NCI-H2107 (cell line): ENCODE data around the gene SERF1B.
"Not testable (repeated sequence)": the region's sequence is repeated elsewhere in the genome, so short reads cannot be mapped to it uniquely, and the experiment has no call there.

Experiments
- DNase-seq: peaks from one replicate; lab custom pipeline; 2025; lab: John Stamatoyannopoulos, UW

The SERF1B gene

DNA sequence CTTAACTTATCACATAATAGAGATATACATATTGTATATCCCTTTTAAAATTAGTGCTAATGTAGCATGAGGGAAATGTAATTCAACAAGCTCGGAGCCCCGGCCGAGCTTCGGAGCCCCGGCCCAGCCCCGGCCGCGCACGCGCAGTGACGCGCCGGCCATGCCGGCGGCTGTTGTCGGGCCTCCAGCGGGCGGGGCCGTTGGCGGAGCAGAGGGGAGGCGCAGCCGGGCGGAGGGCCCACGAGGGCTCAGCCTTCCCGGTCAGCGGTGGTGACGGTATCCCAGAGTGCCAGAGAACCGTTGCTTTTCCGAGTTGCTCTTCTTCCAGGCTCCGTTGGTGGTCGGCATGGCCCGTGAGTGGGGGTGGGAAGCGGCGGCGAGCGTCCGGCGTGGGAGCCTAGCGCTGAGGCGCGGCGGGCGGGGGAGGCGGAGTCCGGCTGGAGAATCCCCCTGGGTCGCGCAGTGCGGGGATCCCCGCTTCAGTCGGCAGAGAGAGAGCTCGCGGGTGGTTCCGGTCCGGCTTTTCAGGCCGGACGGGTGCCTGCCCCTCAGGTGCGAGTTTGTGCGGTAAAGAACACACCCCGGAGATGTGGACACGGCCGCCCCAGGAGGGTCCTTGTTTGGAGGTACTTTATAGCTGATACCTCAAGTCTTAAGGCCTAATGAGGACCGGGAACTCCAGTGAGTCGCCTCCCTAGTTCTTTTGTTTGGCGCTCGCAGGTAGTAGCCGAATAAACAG is at the start of gene SERF1B:
SERF1B (plus strand) TSS at position 146 of the 739 bp plus-strand sequence; CDS start at position 347, 201 bp downstream.
- not testable (repeated sequence) for DNase-seq

- not testable (repeated sequence) for DNase-seq
Measured at GRCh38 chr5:69991713-69992112, 33.3 kb upstream of the SERF1B start.

DNA sequence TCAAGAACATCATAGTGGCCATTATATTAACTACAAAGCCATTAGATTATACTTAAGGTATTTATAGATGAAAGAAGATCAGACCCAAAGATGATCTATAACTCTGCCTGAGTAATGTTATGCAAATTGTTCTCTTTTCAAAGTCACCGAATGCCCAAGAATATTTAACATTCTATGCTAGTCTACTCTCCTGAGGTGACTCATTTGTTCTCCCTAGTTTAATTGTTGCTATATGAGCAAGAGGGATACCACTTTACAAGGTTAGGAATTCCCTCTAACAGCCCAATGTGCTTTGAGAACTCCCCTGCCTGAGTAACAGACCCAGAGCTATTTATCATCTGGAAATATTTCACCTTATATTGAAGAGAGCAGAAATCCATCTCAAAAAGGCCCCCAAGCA is 29.5 kb upstream of the SERF1B start:
- DNase-seq: not testable (repeated sequence)

DNA sequence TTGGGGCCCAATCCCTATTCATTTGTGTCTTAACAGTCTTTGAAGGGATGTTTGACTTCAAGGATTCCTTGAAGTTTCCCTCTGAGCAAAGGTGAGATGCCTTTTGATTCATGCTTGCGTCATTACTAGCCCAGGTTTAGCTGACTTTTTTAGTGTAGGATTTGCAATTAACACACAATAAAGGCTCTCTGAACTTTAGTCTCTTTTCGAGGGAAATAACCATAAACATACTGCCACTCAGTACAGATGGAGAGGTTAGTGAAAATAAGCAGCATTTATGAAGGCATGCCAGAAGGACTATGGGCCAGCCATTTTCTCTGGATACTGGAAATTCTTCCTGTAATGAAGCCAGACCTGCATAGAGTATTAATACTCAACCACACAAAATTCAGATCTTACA is 4.4 kb upstream of the SERF1B start:
- DNase-seq: not testable (repeated sequence)

DNA sequence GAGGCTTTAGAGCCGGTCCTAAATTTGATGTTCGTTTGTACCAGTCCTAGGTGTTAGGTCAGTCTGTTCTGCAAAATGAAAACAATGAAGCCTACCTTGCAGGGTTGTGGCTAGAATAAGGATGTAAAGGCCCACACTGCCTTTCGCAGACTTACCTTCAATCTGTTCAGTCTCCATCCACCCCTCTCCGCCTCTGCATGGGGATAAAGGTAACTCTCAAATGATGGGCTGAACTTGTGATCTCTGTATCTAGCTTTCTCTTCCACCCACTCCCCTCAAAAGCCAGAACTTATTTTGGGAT is 744 bp downstream of the SERF1B start:
- not testable (repeated sequence) for DNase-seq

DNA sequence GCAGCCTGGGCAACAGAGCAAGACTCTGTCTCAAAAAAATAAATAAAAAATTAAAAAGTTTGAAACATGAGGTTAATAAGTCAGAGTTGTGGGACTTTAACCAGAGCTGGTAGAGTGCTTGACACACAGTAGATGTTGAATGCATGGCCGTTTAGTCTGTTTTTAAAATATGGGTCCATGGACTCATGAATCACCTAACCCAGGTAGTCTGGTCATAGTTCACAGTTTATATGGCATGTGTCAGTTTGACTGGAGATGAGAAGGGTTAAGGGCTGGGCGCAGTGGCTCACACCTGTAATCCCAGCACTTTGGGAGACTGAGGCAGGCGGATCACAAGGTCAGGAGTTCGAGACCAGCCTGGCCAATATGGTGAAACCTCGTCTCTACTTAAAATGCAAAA is 6.2 kb downstream of the SERF1B start:
- DNase-seq: not testable (repeated sequence)

DNA sequence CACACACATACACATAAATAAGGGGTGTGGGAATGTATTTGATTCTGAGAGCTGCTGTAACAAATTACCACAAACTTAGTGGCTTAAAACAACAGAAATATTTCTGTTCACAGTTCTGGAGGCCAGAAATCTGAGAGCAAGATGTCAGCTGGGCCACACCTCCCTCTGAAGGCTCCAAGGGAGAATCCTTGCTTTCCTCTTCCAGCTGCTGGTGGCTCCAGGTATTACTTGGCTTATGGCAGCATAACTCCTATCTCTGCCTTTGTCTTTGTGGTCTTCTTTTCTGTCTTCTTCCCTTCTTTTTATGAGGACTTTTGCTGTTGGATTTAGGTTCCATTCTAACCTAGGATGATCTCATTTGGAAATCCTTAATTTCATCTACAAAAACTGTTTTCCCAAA is 16.4 kb downstream of the SERF1B start:
- DNase-seq: not testable (repeated sequence)

DNA sequence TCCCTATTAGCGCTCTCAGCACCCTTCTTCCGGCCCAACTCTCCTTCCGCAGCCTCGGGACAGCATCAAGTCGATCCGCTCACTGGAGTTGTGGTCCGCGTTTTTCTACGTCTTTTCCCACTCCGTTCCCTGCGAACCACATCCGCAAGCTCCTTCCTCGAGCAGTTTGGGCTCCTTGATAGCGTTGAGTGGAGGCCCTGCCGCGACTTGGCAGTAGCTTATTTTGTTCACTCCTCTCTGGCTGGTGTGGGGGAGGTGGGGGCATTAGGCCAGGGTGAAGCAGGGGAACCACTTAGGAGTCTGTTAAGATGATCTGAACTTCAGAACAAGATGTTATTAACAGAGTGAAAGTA is 24.7 kb downstream of the SERF1B start:
- DNase-seq: not testable (repeated sequence)

DNA sequence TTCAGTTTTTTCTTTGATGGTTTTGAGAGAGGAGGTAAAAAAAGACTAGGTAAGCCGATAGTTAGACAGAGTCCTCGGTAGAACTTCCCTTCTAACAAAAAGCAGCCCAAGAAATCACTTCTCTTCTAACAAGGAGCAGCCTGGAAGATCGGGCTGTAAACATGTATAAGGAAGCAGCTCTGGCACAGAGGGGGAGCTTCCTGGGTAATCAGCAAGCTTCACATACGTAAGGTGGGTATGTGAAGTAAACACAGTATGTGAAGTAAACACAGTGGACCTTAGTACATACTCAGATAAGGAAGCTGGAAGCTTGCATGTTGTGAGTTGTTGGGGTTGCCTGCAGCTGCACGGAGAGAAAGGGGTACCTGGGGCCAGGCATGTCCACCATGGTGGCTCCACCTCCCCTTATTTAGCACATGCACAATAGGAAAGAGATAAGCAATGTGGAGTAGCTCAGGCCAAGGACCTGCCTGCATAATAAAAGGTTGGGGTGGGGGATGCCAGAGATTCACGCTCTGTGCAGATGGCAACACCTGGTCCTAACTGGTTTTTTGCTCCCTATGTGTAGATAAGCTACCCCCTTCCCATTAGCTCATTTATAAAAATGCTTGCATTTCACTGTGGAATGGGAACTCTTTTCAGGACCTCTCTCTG is 31.4 kb downstream of the SERF1B start:
- DNase-seq: not testable (repeated sequence)

- not testable (repeated sequence) for DNase-seq
Measured at GRCh38 chr5:70057140-70057539, 32.1 kb downstream of the SERF1B start.

- not testable (repeated sequence) for DNase-seq
Measured at GRCh38 chr5:70077632-70078031, 52.6 kb downstream of the SERF1B start.

DNA sequence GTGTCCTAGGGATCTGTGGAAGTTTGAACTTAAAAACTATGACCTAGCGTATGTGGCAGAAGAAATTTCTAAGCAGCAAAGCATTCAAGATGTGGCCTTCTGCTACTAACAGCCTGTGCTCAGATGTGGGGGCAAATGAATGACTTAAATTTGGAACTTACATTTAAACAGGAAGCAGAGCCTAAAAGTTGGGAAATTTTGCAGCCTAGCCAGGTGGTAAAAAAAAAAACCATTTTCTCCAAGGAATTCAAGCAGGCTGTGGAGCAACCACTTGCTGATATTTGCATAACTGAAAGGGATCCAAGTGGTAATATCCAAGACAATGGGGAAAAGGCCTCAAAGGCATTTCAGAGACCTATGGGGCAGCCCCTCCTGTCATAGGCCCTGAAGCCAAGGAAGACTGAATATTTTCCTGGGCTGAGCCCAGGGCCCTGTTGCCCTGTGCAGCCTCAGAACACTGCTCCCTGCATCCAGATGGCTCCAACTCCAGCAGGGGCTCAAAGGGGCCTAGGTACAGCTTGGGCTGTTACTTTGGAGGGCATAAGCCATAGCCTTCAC is 63.9 kb downstream of the SERF1B start:
- DNase-seq: not testable (repeated sequence)

- DNase-seq: not testable (repeated sequence)
Measured at GRCh38 chr5:70091776-70092175, 66.7 kb downstream of the SERF1B start.
